Caco-2 (cell line): Measurements from ENCODE around the gene RAC2. TPM values are rescaled to one million over a fixed set of nuclear protein-coding genes. Genes with fewer than 3 reads are reported as not detected.
A peak's percentile ranks its signal among the peaks of the same experiment; 100 is the strongest.

Experiments used
- BruUV-seq: library from RNA; stranded (reverse); fragments of 400-500 nt; replicated peaks from 2 replicates; lab custom pipeline; 2021; lab: Mats Ljungman, UMichigan
- CTCF ChIA-PET: fragments of 300-600 bp; sonication (Branson Sonifier 250); formaldehyde crosslinking; loops from one replicate; lab custom pipeline; 2022; ENCODE audit warnings: antibody characterized with exemption; lab: Charles Lee
- POLR2A ChIA-PET: fragments of 300-600 bp; sonication (Branson Sonifier 250); formaldehyde crosslinking; loops from one replicate; lab custom pipeline; 2022; ENCODE audit warnings: antibody characterized with exemption; lab: Charles Lee
- DNase-seq, 2 experiments: peaks; one replicate each; pipeline versions ENCODE4 v3.0.0 to v3.0.0-alpha.2; 2020 to 2022
- H3K27me3 ChIP-seq: replicated peaks from 2 replicates; pipeline ENCODE4 v1.6.0; 2011; ENCODE audit warnings: low read length; ENCODE audit not compliant: control insufficient read depth, insufficient read depth
- H3K36me3 ChIP-seq: 2 replicates; pipeline ENCODE4 v1.5.1; 2011; ENCODE audit warnings: low read length; ENCODE audit not compliant: control insufficient read depth, insufficient read depth
- H3K4me1 ChIP-seq: fragments of 250-450 bp; sonication (Bioruptor Pico); 2 replicates; pipeline ENCODE4 v1.5.1; 2020; ENCODE audit warnings: mild to moderate bottlenecking
- H3K4me3 ChIP-seq: 2 replicates; pipeline ENCODE4 v1.5.1; 2011; ENCODE audit warnings: low read depth, mild to moderate bottlenecking, control low read depth, low read length
- H3K9me3 ChIP-seq: fragments of 250-450 bp; sonication (Bioruptor Pico); 2 replicates; pipeline ENCODE4 v1.5.1; 2020; ENCODE audit warnings: mild to moderate bottlenecking, moderate library complexity
- H3K27ac Mint-ChIP-seq: one replicate; pipeline ENCODE4 v1.8.0; 2022; ENCODE audit warnings: mixed read lengths; ENCODE audit not compliant: unreplicated experiment
- H3K27me3 Mint-ChIP-seq: one replicate; pipeline ENCODE4 v1.8.0; 2022; ENCODE audit warnings: mixed read lengths; ENCODE audit not compliant: insufficient read depth, unreplicated experiment
- H3K36me3 Mint-ChIP-seq: one replicate; pipeline ENCODE4 v1.8.0; 2022; ENCODE audit warnings: mild to moderate bottlenecking, mixed read lengths; ENCODE audit not compliant: insufficient read depth, unreplicated experiment
- H3K4me1 Mint-ChIP-seq: one replicate; pipeline ENCODE4 v1.8.0; 2022; ENCODE audit warnings: low read depth, mixed read lengths; ENCODE audit not compliant: unreplicated experiment
- H3K4me3 Mint-ChIP-seq: one replicate; pipeline ENCODE4 v1.8.0; 2022; ENCODE audit warnings: mild to moderate bottlenecking, moderate library complexity, mixed read lengths; ENCODE audit not compliant: unreplicated experiment
- H3K9me3 Mint-ChIP-seq: one replicate; pipeline ENCODE4 v1.8.0; 2022; ENCODE audit warnings: mixed read lengths; ENCODE audit not compliant: unreplicated experiment
- intact Hi-C: fragments of 100-400 bp; cut with micrococcal nuclease; formaldehyde crosslinking; loops from one replicate; pipeline ENCODE4 v1.10.0; 2022; ENCODE audit not compliant: unreplicated experiment
- total RNA-seq: library from RNA; stranded (reverse); gene quantifications from 2 replicates; pipeline ENCODE4 v1.2.3, GENCODE V29; 2022
- TF ChIP-seq, protein P1 (sequence below), 2 experiments: fragments of 200-600 bp in 1 of 2; IDR thresholded peaks; 1 replicate in 1 of 2; 2 replicates in 1 of 2; pipeline versions ENCODE4 v1.5.1 to v1.8.0; 2011 to 2022; ENCODE audit warnings: antibody characterized with exemption in 1 of 2, control low read depth in 1 of 2, inconsistent platforms in 1 of 2, low read depth in 1 of 2, low read length in 1 of 2, mild to moderate bottlenecking in 1 of 2, moderate library complexity in 1 of 2; ENCODE audit not compliant: insufficient read depth in 1 of 2, severe bottlenecking in 1 of 2, unreplicated experiment in 1 of 2

The RAC2 gene
- total RNA-seq, 1 experiment from 2014 or later = 0.25 TPM

DNA sequence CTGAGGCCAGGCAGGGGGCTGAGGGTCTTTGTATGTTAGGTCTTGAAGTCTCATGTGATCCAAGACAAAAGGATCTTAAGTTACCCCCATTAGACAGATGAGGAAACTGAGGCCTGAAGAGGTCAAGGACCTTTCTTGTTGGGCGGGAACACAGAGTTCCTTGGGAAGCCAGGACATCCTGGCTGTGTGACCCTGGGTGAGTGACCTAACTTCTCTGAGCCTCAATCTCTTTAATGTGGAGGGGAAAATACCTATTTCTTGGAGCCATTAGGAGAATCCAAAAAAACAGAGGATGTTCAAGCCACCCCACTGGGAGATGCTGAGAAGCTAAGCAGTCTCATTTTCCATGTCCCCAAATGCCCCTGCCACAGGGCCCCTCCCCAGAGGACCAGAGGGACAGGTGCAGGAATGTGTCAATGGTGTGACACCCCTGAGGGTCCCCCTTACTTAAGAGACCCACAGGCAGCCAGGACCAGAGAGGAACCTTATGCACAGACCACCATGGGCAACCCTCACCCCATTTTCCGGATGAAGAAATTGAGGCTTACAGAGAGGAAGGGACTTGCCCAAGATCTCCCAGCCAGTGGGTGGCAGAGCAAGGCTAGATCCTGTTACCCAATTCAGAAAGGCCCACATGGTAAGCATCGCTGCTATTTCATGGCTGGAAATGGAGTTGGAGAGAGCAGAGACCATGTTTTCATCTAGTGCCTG, 8.0 kb downstream of the RAC2 start:
- no peak overlapping the region for H3K4me3 ChIP-seq
- no peaks in the 10 kb centered on the region; the same call in 1 of the 2 replicates for H3K27me3 ChIP-seq
- H3K9me3 ChIP-seq = no peaks in the 10 kb centered on the region
- no peaks in the 10 kb centered on the region for H3K9me3 Mint-ChIP-seq
- peaks cover 8% of the 10 kb centered on the region for H3K27me3 Mint-ChIP-seq
- H3K4me1 Mint-ChIP-seq = no peaks in the 10 kb centered on the region
- BruUV-seq = no TSS peak
- intact Hi-C loops = no loop called here
- TF ChIP-seq, protein P1, sequence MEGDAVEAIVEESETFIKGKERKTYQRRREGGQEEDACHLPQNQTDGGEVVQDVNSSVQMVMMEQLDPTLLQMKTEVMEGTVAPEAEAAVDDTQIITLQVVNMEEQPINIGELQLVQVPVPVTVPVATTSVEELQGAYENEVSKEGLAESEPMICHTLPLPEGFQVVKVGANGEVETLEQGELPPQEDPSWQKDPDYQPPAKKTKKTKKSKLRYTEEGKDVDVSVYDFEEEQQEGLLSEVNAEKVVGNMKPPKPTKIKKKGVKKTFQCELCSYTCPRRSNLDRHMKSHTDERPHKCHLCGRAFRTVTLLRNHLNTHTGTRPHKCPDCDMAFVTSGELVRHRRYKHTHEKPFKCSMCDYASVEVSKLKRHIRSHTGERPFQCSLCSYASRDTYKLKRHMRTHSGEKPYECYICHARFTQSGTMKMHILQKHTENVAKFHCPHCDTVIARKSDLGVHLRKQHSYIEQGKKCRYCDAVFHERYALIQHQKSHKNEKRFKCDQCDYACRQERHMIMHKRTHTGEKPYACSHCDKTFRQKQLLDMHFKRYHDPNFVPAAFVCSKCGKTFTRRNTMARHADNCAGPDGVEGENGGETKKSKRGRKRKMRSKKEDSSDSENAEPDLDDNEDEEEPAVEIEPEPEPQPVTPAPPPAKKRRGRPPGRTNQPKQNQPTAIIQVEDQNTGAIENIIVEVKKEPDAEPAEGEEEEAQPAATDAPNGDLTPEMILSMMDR (IDR thresholded peaks at IDR 0.05; ENCODE audit: insufficient read depth in 1 of 2, low read depth in 1 of 2, low read length in 1 of 2, severe bottlenecking in 1 of 2, unreplicated experiment in 1 of 2) = no peak
- DNase-seq = no peak
- no peaks in the 10 kb centered on the region for H3K36me3 Mint-ChIP-seq
- ChIA-PET CTCF (no interaction called here), POLR2A (no interaction called here)
- H3K36me3 ChIP-seq = no peaks in the 10 kb centered on the region
- no peak overlapping the region for H3K27ac Mint-ChIP-seq
- no peak overlapping the region for H3K4me3 Mint-ChIP-seq
- no peaks in the 10 kb centered on the region for H3K4me1 ChIP-seq

DNA sequence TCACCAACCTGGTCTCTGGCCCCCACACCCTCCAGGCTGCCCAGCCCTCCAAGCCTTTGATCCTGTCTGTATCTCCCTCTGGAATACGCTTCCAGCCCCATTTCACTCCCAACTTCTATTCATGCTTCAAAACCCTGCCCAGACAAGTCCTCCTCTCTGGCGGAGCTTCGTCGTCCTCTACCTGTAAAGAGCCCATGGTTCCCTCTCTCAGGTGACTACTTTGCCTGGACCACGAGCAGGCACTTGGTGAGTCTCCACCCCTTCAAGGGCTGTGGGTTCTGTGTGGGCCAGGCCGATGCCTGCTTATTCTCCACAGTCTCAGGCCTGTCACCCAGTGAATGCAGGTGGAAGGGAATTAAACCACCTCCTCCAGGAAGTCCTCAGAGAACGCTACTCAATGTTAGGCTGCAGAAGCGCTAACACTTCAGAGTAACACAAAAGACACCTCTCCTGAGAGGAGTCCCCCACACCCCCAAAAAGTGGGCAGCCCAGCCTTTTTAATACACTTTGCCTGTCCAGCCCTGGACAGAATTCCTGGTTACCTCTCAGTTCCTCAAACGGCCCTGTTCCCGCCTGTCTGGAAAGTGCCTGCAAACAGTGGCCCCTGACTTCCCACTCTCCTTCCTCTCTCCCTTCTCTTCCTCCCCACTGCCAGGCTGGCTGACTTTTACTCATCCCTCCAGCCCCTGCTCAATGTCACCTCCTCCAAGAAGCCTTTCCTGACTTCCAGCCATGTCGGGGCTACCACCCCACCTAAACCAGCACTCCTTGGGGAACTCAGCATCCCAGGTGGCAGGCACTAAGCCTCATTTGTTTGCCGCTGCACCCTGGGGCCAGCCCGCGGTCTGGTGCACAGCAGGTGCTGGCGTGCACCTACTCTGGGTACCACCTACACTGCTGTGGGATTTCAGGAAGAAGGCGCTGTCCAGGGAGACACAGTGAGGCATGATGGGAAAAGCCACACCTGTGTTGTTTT, 9.0 kb downstream of the RAC2 start:
- Mint-ChIP-seq H3K4me3 (no peak overlapping the region), H3K27ac (no peak overlapping the region), H3K9me3 (no peaks in the 10 kb centered on the region), H3K27me3 (peaks cover 8% of the 10 kb centered on the region), H3K36me3 (no peaks in the 10 kb centered on the region), H3K4me1 (no peaks in the 10 kb centered on the region)
- BruUV-seq = no TSS peak
- no peaks in the 10 kb centered on the region for H3K9me3 ChIP-seq
- CTCF ChIA-PET = no interaction called here
- intact Hi-C loops = no loop called here
- no peaks in the 10 kb centered on the region; the same call in 1 of the 2 replicates for H3K27me3 ChIP-seq
- no peak overlapping the region for H3K4me3 ChIP-seq
- H3K36me3 ChIP-seq = no peaks in the 10 kb centered on the region
- TF ChIP-seq, protein P1 (IDR thresholded peaks at IDR 0.05; ENCODE audit: insufficient read depth in 1 of 2, low read depth in 1 of 2, low read length in 1 of 2, severe bottlenecking in 1 of 2, unreplicated experiment in 1 of 2) = no peak
- peak in 1 of 2 experiments; percentile 17 for DNase-seq
- H3K4me1 ChIP-seq = no peaks in the 10 kb centered on the region
- POLR2A ChIA-PET = no interaction called here
